ENCODE measurements around the gene NPR3. TPM values are rescaled to one million over a fixed set of nuclear protein-coding genes. Genes with fewer than 3 reads are reported as not detected.
"Not testable (repeated sequence)": the region's sequence is repeated elsewhere in the genome, so short reads cannot be mapped to it uniquely, and the experiment has no call there.

The NPR3 gene
- total RNA-seq, 1 donor from 2014 or later = 1.0 TPM

- DNase-seq (ENCODE audit: low read depth) = peak; percentile 53
Measured at GRCh38 chr5:32760091-32760509, 49.0 kb downstream of the NPR3 start.

- DNase-seq (ENCODE audit: low read depth) = no peak
Measured at GRCh38 chr5:32765266-32765665, 54.1 kb downstream of the NPR3 start.

- DNase-seq (ENCODE audit: low read depth) = peak; percentile 74
Measured at GRCh38 chr5:32767948-32768467, 56.9 kb downstream of the NPR3 start.

GRCh38 chr5:32769711-32770110 lies 58.6 kb downstream of the NPR3 start:
- DNase-seq (ENCODE audit: low read depth) = peak; percentile 53

GRCh38 chr5:32770444-32770843 lies 59.3 kb downstream of the NPR3 start:
- DNase-seq (ENCODE audit: low read depth) = no peak

GRCh38 chr5:32771037-32771436 lies 59.9 kb downstream of the NPR3 start:
- no peak for DNase-seq (ENCODE audit: low read depth)

GRCh38 chr5:32773944-32774343 lies 62.8 kb downstream of the NPR3 start:
- no peak for DNase-seq (ENCODE audit: low read depth)

- no peak for DNase-seq (ENCODE audit: low read depth)
Measured at GRCh38 chr5:32776200-32776599, 65.1 kb downstream of the NPR3 start.

- no peak for DNase-seq (ENCODE audit: low read depth)
Measured at GRCh38 chr5:32777222-32777621, 66.1 kb downstream of the NPR3 start.

- DNase-seq (ENCODE audit: low read depth) = peak; percentile 43
Measured at GRCh38 chr5:32777733-32778132, 66.6 kb downstream of the NPR3 start.

- no peak for DNase-seq (ENCODE audit: low read depth)
Measured at GRCh38 chr5:32778403-32778802, 67.3 kb downstream of the NPR3 start.

- no peak for DNase-seq (ENCODE audit: low read depth)
Measured at GRCh38 chr5:32779754-32780415, 68.8 kb downstream of the NPR3 start.

- DNase-seq (ENCODE audit: low read depth) = peak; percentile 30
Measured at GRCh38 chr5:32780508-32780919, 69.4 kb downstream of the NPR3 start.

GRCh38 chr5:32783661-32784060 lies 72.5 kb downstream of the NPR3 start:
- DNase-seq (ENCODE audit: low read depth) = no peak

GRCh38 chr5:32785611-32786254 lies 74.6 kb downstream of the NPR3 start:
- peak; percentile 85 for DNase-seq (ENCODE audit: low read depth)

- DNase-seq (ENCODE audit: low read depth) = no peak
Measured at GRCh38 chr5:32786311-32786710, 75.2 kb downstream of the NPR3 start.

- DNase-seq (ENCODE audit: low read depth) = no peak
Measured at GRCh38 chr5:32790411-32790951, 79.4 kb downstream of the NPR3 start.

- DNase-seq (ENCODE audit: low read depth) = no peak
Measured at GRCh38 chr5:32791536-32792243, 80.6 kb downstream of the NPR3 start.

- DNase-seq (ENCODE audit: low read depth) = peak; percentile 53
Measured at GRCh38 chr5:32794086-32794485, 83.0 kb downstream of the NPR3 start.

GRCh38 chr5:32802764-32803163 lies 91.6 kb downstream of the NPR3 start:
- DNase-seq (ENCODE audit: low read depth) = no peak

GRCh38 chr5:32803656-32804055 lies 92.5 kb downstream of the NPR3 start:
- DNase-seq (ENCODE audit: low read depth) = no peak

GRCh38 chr5:32805462-32805861 lies 94.3 kb downstream of the NPR3 start:
- not testable (repeated sequence) for DNase-seq (ENCODE audit: low read depth)
